ENCODE data around the gene TPH2.

TPH2 gene

GRCh38 chr12:72037006-72037795 is 98.6 kb downstream of the TPH2 start:
- DNase-seq, result no peak

GRCh38 chr12:72041811-72042210 is 103.2 kb downstream of the TPH2 start:
- no peak for DNase-seq

GRCh38 chr12:72053604-72054003 is 115.0 kb downstream of the TPH2 start:
- DNase-seq, result no peak

GRCh38 chr12:72054511-72054910 is 115.9 kb downstream of the TPH2 start:
- DNase-seq, result no peak

- peak; percentile 95 for DNase-seq
These were observed 118.8 kb downstream of the TPH2 start for GRCh38 chr12:72057330-72057914.

- no peak for DNase-seq
These were observed 124.4 kb downstream of the TPH2 start for GRCh38 chr12:72063073-72063472.

- DNase-seq, result no peak
These were observed 132.4 kb downstream of the TPH2 start for GRCh38 chr12:72071030-72071429.

GRCh38 chr12:72072592-72073212 is 134.1 kb downstream of the TPH2 start:
- peak; percentile 41 for DNase-seq

GRCh38 chr12:72074065-72074464 is 135.4 kb downstream of the TPH2 start:
- DNase-seq, result no peak

GRCh38 chr12:72074956-72075355 is 136.3 kb downstream of the TPH2 start:
- DNase-seq, result no peak

GRCh38 chr12:72075401-72075800 is 136.8 kb downstream of the TPH2 start:
- no peak for DNase-seq

- no peak for DNase-seq
These were observed 137.4 kb downstream of the TPH2 start for GRCh38 chr12:72075891-72076557.

GRCh38 chr12:72076558-72076915 is 137.9 kb downstream of the TPH2 start:
- no peak for DNase-seq

GRCh38 chr12:72077111-72077820 is 138.6 kb downstream of the TPH2 start:
- peak; percentile 53 for DNase-seq

GRCh38 chr12:72081777-72082176 is 143.1 kb downstream of the TPH2 start:
- peak; percentile 6 for DNase-seq

Measured in NCI-H1105 (cell line).